ENCODE results near the gene JMY.

DNA sequence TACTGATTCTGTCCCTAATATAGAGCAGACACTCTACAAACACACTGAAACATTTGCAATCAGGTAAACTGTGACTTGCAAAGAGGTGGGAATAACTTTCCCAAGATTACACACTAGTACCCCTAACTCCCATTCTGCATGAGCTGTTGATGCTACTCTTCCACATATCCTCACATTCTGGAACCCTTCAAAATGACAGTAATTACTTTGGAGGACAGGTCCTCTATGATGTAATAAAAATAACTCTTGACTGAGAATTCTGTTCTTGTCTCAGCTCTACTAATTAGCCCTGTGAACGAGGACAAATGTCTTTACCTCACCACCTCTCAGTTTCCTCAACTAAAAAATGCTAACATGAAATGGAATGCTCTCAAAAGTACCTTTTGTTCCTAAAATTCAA, 49.5 kb upstream of the JMY start:
- TF ChIP-seq POLR2A (IDR thresholded peaks at IDR 0.05) (no peak), EP300 (IDR thresholded peaks at IDR 0.05) (no peak)
- TF ChIP-seq, protein P1, sequence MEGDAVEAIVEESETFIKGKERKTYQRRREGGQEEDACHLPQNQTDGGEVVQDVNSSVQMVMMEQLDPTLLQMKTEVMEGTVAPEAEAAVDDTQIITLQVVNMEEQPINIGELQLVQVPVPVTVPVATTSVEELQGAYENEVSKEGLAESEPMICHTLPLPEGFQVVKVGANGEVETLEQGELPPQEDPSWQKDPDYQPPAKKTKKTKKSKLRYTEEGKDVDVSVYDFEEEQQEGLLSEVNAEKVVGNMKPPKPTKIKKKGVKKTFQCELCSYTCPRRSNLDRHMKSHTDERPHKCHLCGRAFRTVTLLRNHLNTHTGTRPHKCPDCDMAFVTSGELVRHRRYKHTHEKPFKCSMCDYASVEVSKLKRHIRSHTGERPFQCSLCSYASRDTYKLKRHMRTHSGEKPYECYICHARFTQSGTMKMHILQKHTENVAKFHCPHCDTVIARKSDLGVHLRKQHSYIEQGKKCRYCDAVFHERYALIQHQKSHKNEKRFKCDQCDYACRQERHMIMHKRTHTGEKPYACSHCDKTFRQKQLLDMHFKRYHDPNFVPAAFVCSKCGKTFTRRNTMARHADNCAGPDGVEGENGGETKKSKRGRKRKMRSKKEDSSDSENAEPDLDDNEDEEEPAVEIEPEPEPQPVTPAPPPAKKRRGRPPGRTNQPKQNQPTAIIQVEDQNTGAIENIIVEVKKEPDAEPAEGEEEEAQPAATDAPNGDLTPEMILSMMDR (IDR thresholded peaks at IDR 0.05), result no peak

Measured in ovary (tissue), 3 donors.